PC-9 (cell line): Measurements from ENCODE around the gene STAMBPL1.

Experiments used
- EZH2 ChIP-seq: fragments of 200-600 bp; sonication (generic); IDR thresholded peaks from 2 replicates; pipeline ENCODE4 v1.8.0; 2017; ENCODE audit warnings: antibody characterized with exemption, low read depth
- TF ChIP-seq, protein P1 (sequence below): fragments of 200-600 bp; sonication (generic); conservative IDR thresholded peaks from 2 replicates; pipeline ENCODE4 v1.6.1; 2017; ENCODE audit warnings: mixed run types, antibody characterized with exemption, mild to moderate bottlenecking, moderate library complexity

DNA sequence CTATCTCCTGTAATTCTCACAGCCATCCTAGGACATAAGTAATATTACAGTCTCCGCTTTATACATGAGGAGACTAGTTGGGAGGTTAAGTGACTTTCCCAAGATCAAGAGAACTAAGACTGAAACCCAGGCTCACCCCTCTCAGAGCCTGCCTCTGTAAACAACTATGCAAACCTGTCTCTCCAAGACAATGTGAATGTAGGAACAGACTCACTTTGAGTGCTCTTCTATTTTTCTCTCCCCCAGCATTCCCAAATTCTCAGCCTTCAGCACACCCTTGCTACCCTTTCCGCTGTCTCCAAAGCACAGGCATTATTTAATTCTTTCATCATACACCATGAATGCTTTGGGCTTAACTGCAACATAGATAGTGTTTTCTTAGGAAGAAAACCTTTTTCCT lies 58.9 kb downstream of the STAMBPL1 start:
- TF ChIP-seq, protein P1, sequence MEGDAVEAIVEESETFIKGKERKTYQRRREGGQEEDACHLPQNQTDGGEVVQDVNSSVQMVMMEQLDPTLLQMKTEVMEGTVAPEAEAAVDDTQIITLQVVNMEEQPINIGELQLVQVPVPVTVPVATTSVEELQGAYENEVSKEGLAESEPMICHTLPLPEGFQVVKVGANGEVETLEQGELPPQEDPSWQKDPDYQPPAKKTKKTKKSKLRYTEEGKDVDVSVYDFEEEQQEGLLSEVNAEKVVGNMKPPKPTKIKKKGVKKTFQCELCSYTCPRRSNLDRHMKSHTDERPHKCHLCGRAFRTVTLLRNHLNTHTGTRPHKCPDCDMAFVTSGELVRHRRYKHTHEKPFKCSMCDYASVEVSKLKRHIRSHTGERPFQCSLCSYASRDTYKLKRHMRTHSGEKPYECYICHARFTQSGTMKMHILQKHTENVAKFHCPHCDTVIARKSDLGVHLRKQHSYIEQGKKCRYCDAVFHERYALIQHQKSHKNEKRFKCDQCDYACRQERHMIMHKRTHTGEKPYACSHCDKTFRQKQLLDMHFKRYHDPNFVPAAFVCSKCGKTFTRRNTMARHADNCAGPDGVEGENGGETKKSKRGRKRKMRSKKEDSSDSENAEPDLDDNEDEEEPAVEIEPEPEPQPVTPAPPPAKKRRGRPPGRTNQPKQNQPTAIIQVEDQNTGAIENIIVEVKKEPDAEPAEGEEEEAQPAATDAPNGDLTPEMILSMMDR: no peak
- no peak for TF ChIP-seq EZH2
